HEK293 (cell line): ENCODE measurements around the gene AGTPBP1.

Experiments used
- ATF2 ChIP-seq: fragments of 450-650 bp; formaldehyde crosslinking; IDR thresholded peaks from 2 replicates; pipeline ENCODE4 v1.5.1; 2016; ENCODE audit warnings: missing biosample characterization, missing genetic modification characterization, low read depth
- GLI2 ChIP-seq: fragments of 450-650 bp; formaldehyde crosslinking; IDR thresholded peaks from 2 replicates; pipeline ENCODE4; 2017; ENCODE audit warnings: missing biosample characterization, missing genetic modification characterization, low read depth, borderline replicate concordance
- GLIS1 ChIP-seq: fragments of 450-650 bp; formaldehyde crosslinking; IDR thresholded peaks from 2 replicates; pipeline ENCODE4 v1.5.1; 2016; ENCODE audit warnings: missing biosample characterization, missing genetic modification characterization
- HIC1 ChIP-seq: fragments of 450-650 bp; formaldehyde crosslinking; IDR thresholded peaks from 2 replicates; pipeline ENCODE4 v1.5.1; 2016; ENCODE audit warnings: missing biosample characterization, missing genetic modification characterization
- HOXC10 ChIP-seq: sonication (generic); formaldehyde crosslinking; IDR thresholded peaks from 2 replicates; pipeline ENCODE4 v1.8.1; 2023; ENCODE audit warnings: mild to moderate bottlenecking, missing genetic modification reagents
- INSM2 ChIP-seq: fragments of 450-650 bp; formaldehyde crosslinking; IDR thresholded peaks from 2 replicates; pipeline ENCODE4 v1.5.1; 2016; ENCODE audit warnings: missing biosample characterization, missing genetic modification characterization
- KLF9 ChIP-seq: fragments of 450-650 bp; formaldehyde crosslinking; IDR thresholded peaks from 2 replicates; pipeline ENCODE4 v1.5.1; 2016; ENCODE audit warnings: missing biosample characterization, missing genetic modification characterization, low read depth
- PATZ1 ChIP-seq: fragments of 450-650 bp; formaldehyde crosslinking; IDR thresholded peaks from 2 replicates; pipeline ENCODE4 v1.5.1; 2016; ENCODE audit warnings: missing biosample characterization, missing genetic modification characterization
- ZBTB21 ChIP-seq: fragments of 450-650 bp; formaldehyde crosslinking; IDR thresholded peaks from 2 replicates; pipeline ENCODE4 v1.5.1; 2017; ENCODE audit warnings: missing biosample characterization, missing genetic modification characterization
- ZBTB49 ChIP-seq: fragments of 450-650 bp; formaldehyde crosslinking; IDR thresholded peaks from 2 replicates; pipeline ENCODE4 v1.5.1; 2016; ENCODE audit warnings: missing biosample characterization, missing genetic modification characterization, low read depth
- ZNF132 ChIP-seq: fragments of 450-650 bp; formaldehyde crosslinking; IDR thresholded peaks from 2 replicates; pipeline ENCODE4 v1.5.1; 2017; ENCODE audit warnings: missing biosample characterization, missing genetic modification characterization, borderline replicate concordance
- ZNF26 ChIP-seq: fragments of 450-650 bp; formaldehyde crosslinking; IDR thresholded peaks from 2 replicates; pipeline ENCODE4 v1.5.1; 2016; ENCODE audit warnings: missing biosample characterization, missing genetic modification characterization
- ZNF302 ChIP-seq: fragments of 450-650 bp; formaldehyde crosslinking; IDR thresholded peaks from 2 replicates; pipeline ENCODE4 v1.5.1; 2016; ENCODE audit warnings: missing biosample characterization, missing genetic modification characterization, low read depth
- ZNF335 ChIP-seq: fragments of 450-650 bp; formaldehyde crosslinking; conservative IDR thresholded peaks from 2 replicates; pipeline ENCODE4 v1.5.1; 2016; ENCODE audit warnings: missing biosample characterization, missing genetic modification characterization
- ZNF354C ChIP-seq: fragments of 450-650 bp; formaldehyde crosslinking; IDR thresholded peaks from 2 replicates; pipeline ENCODE4 v1.5.1; 2016; ENCODE audit warnings: missing biosample characterization, missing genetic modification characterization, low read depth, borderline replicate concordance
- ZNF391 ChIP-seq: fragments of 450-650 bp; formaldehyde crosslinking; IDR thresholded peaks from 2 replicates; pipeline ENCODE4 v1.5.1; 2016; ENCODE audit warnings: low read depth, missing biosample characterization, missing genetic modification characterization, borderline replicate concordance
- ZNF426 ChIP-seq: fragments of 450-650 bp; formaldehyde crosslinking; IDR thresholded peaks from 2 replicates; pipeline ENCODE4 v1.5.1; 2017; ENCODE audit warnings: missing biosample characterization, missing genetic modification characterization, mild to moderate bottlenecking, inconsistent platforms, moderate library complexity
- ZNF513 ChIP-seq: fragments of 450-650 bp; IDR thresholded peaks from 2 replicates; pipeline ENCODE4 v1.5.1; 2018; ENCODE audit warnings: missing biosample characterization, missing genetic modification characterization
- ZNF514 ChIP-seq: fragments of 450-650 bp; formaldehyde crosslinking; IDR thresholded peaks from 2 replicates; pipeline ENCODE4 v1.5.1; 2016; ENCODE audit warnings: missing biosample characterization, missing genetic modification characterization
- ZNF529 ChIP-seq: fragments of 450-650 bp; formaldehyde crosslinking; IDR thresholded peaks from 2 replicates; pipeline ENCODE4 v1.5.1; 2017; ENCODE audit warnings: missing genetic modification characterization, missing biosample characterization; ENCODE audit not compliant: insufficient replicate concordance
- ZNF548 ChIP-seq: fragments of 450-650 bp; formaldehyde crosslinking; IDR thresholded peaks from 2 replicates; pipeline ENCODE4 v1.5.1; 2016; ENCODE audit warnings: missing biosample characterization, missing genetic modification characterization
- ZNF626 ChIP-seq: fragments of 450-650 bp; sonication (Bioruptor Pico); formaldehyde crosslinking; IDR thresholded peaks from 2 replicates; pipeline ENCODE4 v1.5.1; 2018; ENCODE audit warnings: missing biosample characterization, missing genetic modification characterization, inconsistent platforms
- ZNF658 ChIP-seq: fragments of 450-650 bp; formaldehyde crosslinking; IDR thresholded peaks from 2 replicates; pipeline ENCODE4; 2016; ENCODE audit warnings: missing biosample characterization, missing genetic modification characterization
- ZNF747 ChIP-seq: fragments of 450-650 bp; formaldehyde crosslinking; IDR thresholded peaks from 2 replicates; pipeline ENCODE4 v1.5.1; 2016; ENCODE audit warnings: missing biosample characterization, missing genetic modification characterization
- ZNF830 ChIP-seq: fragments of 450-650 bp; IDR thresholded peaks from 2 replicates; pipeline ENCODE4 v1.5.0; 2018; ENCODE audit warnings: missing biosample characterization, missing genetic modification characterization, low read depth, mild to moderate bottlenecking, moderate library complexity
- ZNF837 ChIP-seq: fragments of 450-650 bp; formaldehyde crosslinking; IDR thresholded peaks from 2 replicates; pipeline ENCODE4 v1.5.1; 2016; ENCODE audit warnings: missing biosample characterization, missing genetic modification characterization

Gene AGTPBP1

GRCh38 chr9:85741875-85742596 lies at the start of gene AGTPBP1 (continued):
- no peak for TF ChIP-seq HIC1 (tag by site-specific recombination)
- no peak for TF ChIP-seq ZNF658 (tag by site-specific recombination)
- TF ChIP-seq ZNF747 (tag by site-specific recombination), result no peak
- no peak; the same call in 1 of the 2 replicates for TF ChIP-seq INSM2
- TF ChIP-seq ZNF626, result no peak
- no peak for TF ChIP-seq ZNF426 (tag by site-specific recombination)
- no peak for TF ChIP-seq ZNF830 (tag by site-specific recombination)
- no peak for TF ChIP-seq ZNF514
- TF ChIP-seq ZNF302, result no peak
- no peak for TF ChIP-seq HOXC10
- TF ChIP-seq GLIS1 (tag by site-specific recombination), result peak; percentile 26; the same call in 1 of the 2 replicates
- TF ChIP-seq GLI2 (tag by site-specific recombination), result no peak
- TF ChIP-seq ZNF529 (tag by site-specific recombination), result no peak
- no peak for TF ChIP-seq ZNF513 (tag by site-specific recombination)
- peak; percentile 94 for TF ChIP-seq KLF9
- TF ChIP-seq ZBTB49 (tag by site-specific recombination), result no peak
- peak; percentile 97 for TF ChIP-seq PATZ1 (tag by site-specific recombination)
- TF ChIP-seq ZNF548 (tag by site-specific recombination), result no peak
- TF ChIP-seq ATF2 (tag by site-specific recombination), result no peak
- TF ChIP-seq ZNF837, result no peak
- TF ChIP-seq ZNF354C (tag by site-specific recombination), result no peak
- TF ChIP-seq ZNF335 (tag by site-specific recombination), result peak; percentile 51; the same call in 1 of the 2 replicates
- no peak for TF ChIP-seq ZBTB21 (tag by site-specific recombination)
- no peak; the same call in 1 of the 2 replicates for TF ChIP-seq ZNF391 (tag by site-specific recombination)
- TF ChIP-seq ZNF132 (tag by site-specific recombination), result no peak
- TF ChIP-seq ZNF26 (tag by site-specific recombination), result no peak
